Measurements from ENCODE around the gene ATG10. TPM values are rescaled to one million over a fixed set of nuclear protein-coding genes. Genes with fewer than 3 reads are reported as not detected.
A peak's percentile ranks its signal among the peaks of the same experiment; 100 is the strongest.

ATG10 gene
- total RNA-seq, 1 donor, result 6.5 TPM

- H3K79me2 ChIP-seq (ENCODE audit: insufficient read depth, low read length), result no peaks in the 10 kb centered on the region
- no peak overlapping the region for H2AFZ ChIP-seq (ENCODE audit: low read length)
- H3K9me3 ChIP-seq (ENCODE audit: low read depth, low read length), result no peaks in the 10 kb centered on the region
- no peak overlapping the region for H3K27ac ChIP-seq (ENCODE audit: low read depth, low read length)
- H3K4me3 ChIP-seq (ENCODE audit: insufficient read depth, low read length), result no peak overlapping the region
- H3K4me2 ChIP-seq (ENCODE audit: insufficient read depth, low read length), result no peak overlapping the region
- no peak for DNase-seq (ENCODE audit: insufficient read length, low spot score, missing footprints)
- peaks cover 6% of the 10 kb centered on the region for H3K4me1 ChIP-seq (ENCODE audit: insufficient read depth, low read length)
- no peaks in the 10 kb centered on the region for H4K20me1 ChIP-seq (ENCODE audit: insufficient read depth, low read length)
- no peaks in the 10 kb centered on the region for H3K27me3 ChIP-seq (ENCODE audit: insufficient read depth, low read length)
- H3K36me3 ChIP-seq (ENCODE audit: insufficient read depth, low read length), result no peaks in the 10 kb centered on the region
- TF ChIP-seq, protein P1, sequence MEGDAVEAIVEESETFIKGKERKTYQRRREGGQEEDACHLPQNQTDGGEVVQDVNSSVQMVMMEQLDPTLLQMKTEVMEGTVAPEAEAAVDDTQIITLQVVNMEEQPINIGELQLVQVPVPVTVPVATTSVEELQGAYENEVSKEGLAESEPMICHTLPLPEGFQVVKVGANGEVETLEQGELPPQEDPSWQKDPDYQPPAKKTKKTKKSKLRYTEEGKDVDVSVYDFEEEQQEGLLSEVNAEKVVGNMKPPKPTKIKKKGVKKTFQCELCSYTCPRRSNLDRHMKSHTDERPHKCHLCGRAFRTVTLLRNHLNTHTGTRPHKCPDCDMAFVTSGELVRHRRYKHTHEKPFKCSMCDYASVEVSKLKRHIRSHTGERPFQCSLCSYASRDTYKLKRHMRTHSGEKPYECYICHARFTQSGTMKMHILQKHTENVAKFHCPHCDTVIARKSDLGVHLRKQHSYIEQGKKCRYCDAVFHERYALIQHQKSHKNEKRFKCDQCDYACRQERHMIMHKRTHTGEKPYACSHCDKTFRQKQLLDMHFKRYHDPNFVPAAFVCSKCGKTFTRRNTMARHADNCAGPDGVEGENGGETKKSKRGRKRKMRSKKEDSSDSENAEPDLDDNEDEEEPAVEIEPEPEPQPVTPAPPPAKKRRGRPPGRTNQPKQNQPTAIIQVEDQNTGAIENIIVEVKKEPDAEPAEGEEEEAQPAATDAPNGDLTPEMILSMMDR (IDR thresholded peaks at IDR 0.05; ENCODE audit: extremely low read depth, low read depth, low read length), result no peak
Observed at GRCh38 chr5:82156874-82157273, 185.1 kb downstream of the ATG10 start.

DNA sequence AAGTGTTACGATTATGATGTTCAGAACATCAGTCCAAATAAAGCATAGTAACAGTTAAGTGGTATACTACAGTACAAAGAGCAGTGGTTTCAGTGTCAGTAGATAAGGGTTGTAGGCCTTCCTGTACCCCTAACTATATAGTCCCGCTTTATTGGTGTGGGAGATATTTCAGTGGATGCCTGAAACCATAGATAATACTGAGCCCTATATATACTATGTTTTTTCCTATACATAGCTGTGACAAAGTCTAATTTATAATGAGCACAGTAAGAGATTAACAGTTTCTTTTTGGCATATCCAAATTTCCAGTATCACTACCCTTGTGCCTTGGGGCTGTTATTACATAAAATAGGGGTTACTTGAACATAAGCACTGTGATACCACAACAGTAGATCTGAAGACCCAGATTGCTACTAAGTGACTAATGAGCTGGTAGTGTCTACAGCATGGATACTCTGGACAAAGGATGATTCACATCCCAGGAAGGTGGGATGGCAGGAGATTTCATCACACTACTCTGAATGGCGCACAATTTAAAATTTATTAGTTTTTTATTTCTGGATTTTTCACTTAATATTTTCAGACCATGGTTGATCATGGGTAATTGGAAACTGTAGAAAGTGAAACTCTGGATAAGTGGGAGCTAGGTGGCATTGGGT, 187.1 kb downstream of the ATG10 start:
- TF ChIP-seq, protein P1 (IDR thresholded peaks at IDR 0.05; ENCODE audit: extremely low read depth, low read depth, low read length), result no peak

DNA sequence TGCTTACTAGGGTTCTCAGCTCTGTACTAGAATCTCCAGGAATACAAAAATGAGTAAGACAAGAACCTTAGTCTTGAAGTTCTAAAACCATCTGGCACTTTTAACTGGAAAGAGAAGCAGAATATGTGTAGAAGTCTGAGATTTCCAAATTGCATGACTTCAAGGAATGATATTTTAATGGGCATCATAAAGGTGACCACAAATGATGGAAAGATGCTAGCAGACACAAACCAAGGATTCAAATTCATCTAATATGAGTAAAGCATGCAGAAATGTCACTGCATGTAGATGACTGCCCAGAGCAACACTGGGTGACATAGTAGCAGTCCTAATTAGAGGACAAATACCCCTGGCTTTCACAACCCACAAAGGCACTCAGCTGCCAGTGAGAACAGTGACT, 189.1 kb downstream of the ATG10 start:
- no peak for DNase-seq (ENCODE audit: insufficient read length, low spot score, missing footprints)
- H3K4me3 ChIP-seq (ENCODE audit: insufficient read depth, low read length), result no peak overlapping the region
- H3K9me3 ChIP-seq (ENCODE audit: low read depth, low read length), result no peaks in the 10 kb centered on the region

More for the DNA sequence above, 187.1 kb downstream of the ATG10 start:
- H3K9me3 ChIP-seq (ENCODE audit: low read depth, low read length), result no peaks in the 10 kb centered on the region
- no peak for DNase-seq (ENCODE audit: insufficient read length, low spot score, missing footprints)
- peaks cover 10% of the 10 kb centered on the region for H3K4me1 ChIP-seq (ENCODE audit: insufficient read depth, low read length)
- H3K36me3 ChIP-seq (ENCODE audit: insufficient read depth, low read length), result no peaks in the 10 kb centered on the region
- peak overlapping the region; percentile 19 for H3K4me2 ChIP-seq (ENCODE audit: insufficient read depth, low read length)
- no peak overlapping the region for H2AFZ ChIP-seq (ENCODE audit: low read length)
- no peak overlapping the region for H3K4me3 ChIP-seq (ENCODE audit: insufficient read depth, low read length)
- peak overlapping the region; percentile 34 for H3K27ac ChIP-seq (ENCODE audit: low read depth, low read length)
- H4K20me1 ChIP-seq (ENCODE audit: insufficient read depth, low read length), result no peaks in the 10 kb centered on the region
- no peaks in the 10 kb centered on the region for H3K27me3 ChIP-seq (ENCODE audit: insufficient read depth, low read length)
- no peaks in the 10 kb centered on the region for H3K79me2 ChIP-seq (ENCODE audit: insufficient read depth, low read length)

DNA sequence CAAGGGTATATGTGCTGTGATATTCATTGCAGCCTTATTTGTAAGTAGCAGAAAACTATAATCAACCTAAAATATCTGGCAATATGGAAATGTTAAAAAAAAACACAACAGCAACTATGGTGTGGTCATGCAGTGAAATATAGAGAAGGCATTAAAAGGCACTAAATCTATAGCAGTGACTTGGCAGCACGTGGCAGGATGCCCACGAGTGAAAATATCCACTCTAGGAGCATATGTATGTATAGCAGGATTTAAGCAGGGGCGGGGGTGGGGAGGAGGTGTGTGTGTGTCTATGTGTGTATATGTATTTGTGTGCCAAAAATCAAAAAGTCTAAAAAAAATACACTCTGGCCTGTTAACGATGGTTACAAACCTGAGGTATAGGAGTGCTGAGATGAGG, 190.8 kb downstream of the ATG10 start:
- Histone ChIP-seq H3K4me3 (ENCODE audit: insufficient read depth, low read length) (no peak overlapping the region), H3K27ac (ENCODE audit: low read depth, low read length) (no peak overlapping the region), H3K27me3 (ENCODE audit: insufficient read depth, low read length) (no peaks in the 10 kb centered on the region), H4K20me1 (ENCODE audit: insufficient read depth, low read length) (no peaks in the 10 kb centered on the region), H3K4me1 (ENCODE audit: insufficient read depth, low read length) (peaks cover 30% of the 10 kb centered on the region), H3K79me2 (ENCODE audit: insufficient read depth, low read length) (no peaks in the 10 kb centered on the region), H3K4me2 (ENCODE audit: insufficient read depth, low read length) (no peak overlapping the region), H3K9me3 (ENCODE audit: low read depth, low read length) (no peaks in the 10 kb centered on the region), H2AFZ (ENCODE audit: low read length) (no peak overlapping the region), H3K36me3 (ENCODE audit: insufficient read depth, low read length) (no peaks in the 10 kb centered on the region)
- TF ChIP-seq, protein P1 (IDR thresholded peaks at IDR 0.05; ENCODE audit: extremely low read depth, low read depth, low read length), result no peak
- no peak for DNase-seq (ENCODE audit: insufficient read length, low spot score, missing footprints)

More for the DNA sequence above, 189.1 kb downstream of the ATG10 start:
- no peak overlapping the region for H3K4me2 ChIP-seq (ENCODE audit: insufficient read depth, low read length)
- no peaks in the 10 kb centered on the region for H3K27me3 ChIP-seq (ENCODE audit: insufficient read depth, low read length)
- no peaks in the 10 kb centered on the region for H4K20me1 ChIP-seq (ENCODE audit: insufficient read depth, low read length)
- H2AFZ ChIP-seq (ENCODE audit: low read length), result no peak overlapping the region
- TF ChIP-seq, protein P1 (IDR thresholded peaks at IDR 0.05; ENCODE audit: extremely low read depth, low read depth, low read length), result no peak
- H3K4me1 ChIP-seq (ENCODE audit: insufficient read depth, low read length), result peaks cover 30% of the 10 kb centered on the region
- H3K27ac ChIP-seq (ENCODE audit: low read depth, low read length), result no peak overlapping the region
- H3K79me2 ChIP-seq (ENCODE audit: insufficient read depth, low read length), result no peaks in the 10 kb centered on the region
- H3K36me3 ChIP-seq (ENCODE audit: insufficient read depth, low read length), result no peaks in the 10 kb centered on the region
